Stimulated activated CD8-positive, alpha-beta memory T cell treated with anti-CD3 and anti-CD28 coated beads, Interleukin-12 subunit alpha, Interleukin-12 subunit beta, amount 100 ng/mL, for 24 hours (primary cell): ENCODE results near the gene ROR2.

Experiments used
- DNase-seq: peaks from one replicate; pipeline ENCODE4 v3.0.0-alpha.2; 2020; ENCODE audit errors: extremely low read depth

Gene ROR2

DNA sequence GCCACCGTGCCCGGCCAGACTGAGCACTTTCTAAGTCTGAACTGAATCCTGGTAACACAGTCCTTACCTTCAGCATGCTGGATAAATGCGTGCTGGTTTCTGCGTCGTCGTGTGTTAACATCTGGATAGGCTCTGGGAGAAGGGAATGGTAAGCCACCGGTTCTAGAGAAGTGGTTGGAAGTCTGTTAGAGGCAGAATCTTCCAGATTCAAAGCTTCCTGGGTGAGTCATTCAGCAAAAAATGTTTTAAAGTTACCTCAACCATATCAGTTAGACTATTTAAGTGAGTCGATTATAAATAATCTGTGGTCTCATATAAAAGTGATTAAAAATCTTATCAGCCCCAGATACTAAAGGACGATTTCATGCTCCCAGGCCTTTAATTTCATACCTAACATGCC lies 269.9 kb downstream of the ROR2 start:
- DNase-seq, result no peak

DNA sequence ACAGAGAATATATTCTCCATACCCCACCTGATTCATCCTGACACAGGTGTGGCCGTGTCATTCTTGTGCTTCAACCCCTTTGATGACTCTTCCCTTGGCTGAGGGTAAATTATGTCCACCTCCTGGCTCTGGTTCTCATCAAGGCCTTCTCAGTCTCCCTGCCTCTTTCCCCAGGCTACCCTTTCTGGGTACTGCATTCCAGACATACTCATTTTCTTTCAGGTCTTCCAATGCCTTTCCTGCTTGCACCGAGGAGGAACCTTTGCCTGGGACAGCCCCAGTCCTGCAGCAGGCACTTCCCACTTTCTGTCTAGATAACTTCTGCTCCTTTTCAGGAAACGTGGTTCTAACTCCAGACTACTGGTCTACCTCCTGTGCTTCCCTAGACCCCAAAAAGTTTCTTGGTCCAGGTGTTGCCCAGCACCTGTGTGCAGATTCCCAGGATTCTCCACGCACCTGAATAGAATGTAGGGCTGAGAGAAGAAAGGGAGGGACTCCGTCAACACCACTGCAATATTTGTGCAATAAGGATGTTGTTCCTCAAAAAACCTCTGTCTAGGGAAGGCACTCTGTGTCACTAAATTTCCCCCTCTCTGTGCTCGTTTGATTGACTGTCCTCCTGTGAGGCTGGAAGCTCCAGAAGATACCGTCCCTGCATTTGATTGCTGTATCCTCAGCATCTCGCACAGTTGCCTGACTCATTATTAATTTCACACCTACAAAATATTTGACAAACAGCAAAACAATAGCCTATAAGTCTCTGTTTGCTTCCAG lies 271.0 kb downstream of the ROR2 start:
- no peak for DNase-seq

DNA sequence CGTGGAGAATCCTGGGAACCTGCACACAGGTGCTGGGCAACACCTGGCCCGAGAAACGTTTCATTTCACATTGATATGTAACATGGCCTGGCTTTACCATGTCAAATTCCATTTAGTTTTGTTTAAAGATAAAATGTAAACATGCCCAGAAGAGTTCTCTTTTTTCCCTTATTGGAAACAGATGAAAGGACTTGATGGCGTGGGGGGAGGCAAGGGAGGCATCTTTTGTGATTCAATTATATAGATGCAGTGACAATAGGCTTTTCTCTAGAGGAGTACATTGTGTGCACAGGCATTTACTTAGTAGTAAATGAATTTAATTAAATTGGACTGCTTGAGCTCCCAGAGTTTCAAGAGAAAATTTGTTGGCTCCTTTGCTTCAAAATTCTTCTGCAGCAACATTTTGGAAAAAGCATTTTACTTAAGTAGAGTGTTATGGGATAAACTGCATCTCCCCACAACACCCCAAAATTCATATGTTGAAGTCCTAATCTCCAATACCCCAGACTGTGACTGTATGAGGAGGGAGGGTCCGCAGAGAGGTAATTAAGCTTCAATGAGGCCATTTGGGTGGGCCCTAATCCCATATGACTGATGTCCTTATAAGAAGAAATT lies 272.1 kb downstream of the ROR2 start:
- DNase-seq, result no peak

GRCh38 chr9:91677331-91677730 lies 272.7 kb downstream of the ROR2 start:
- no peak for DNase-seq

- no peak for DNase-seq
Observed at GRCh38 chr9:91676046-91676445, 274.0 kb downstream of the ROR2 start.

GRCh38 chr9:91664663-91665062 lies 285.4 kb downstream of the ROR2 start:
- DNase-seq, result no peak

- DNase-seq, result no peak
Observed at GRCh38 chr9:91663858-91664257, 286.2 kb downstream of the ROR2 start.

DNA sequence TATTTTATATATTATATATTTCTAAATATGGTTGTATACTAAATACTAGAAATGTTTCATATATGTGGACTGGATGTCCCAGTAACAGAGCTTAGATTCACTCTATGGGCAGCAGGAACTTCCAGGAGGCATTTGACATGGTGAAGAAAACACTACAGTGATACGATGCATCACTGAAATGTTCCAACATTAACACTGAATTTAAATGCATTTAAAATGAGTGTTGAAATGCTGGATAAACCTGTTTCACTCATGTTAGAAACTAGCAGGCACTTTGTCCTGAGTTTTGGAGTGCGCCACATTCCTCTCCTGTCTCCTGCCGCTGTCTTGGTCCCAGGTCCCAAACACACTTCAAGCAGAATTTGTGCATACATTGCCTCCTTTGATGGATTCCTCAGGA lies 288.6 kb downstream of the ROR2 start:
- DNase-seq, result no peak

GRCh38 chr9:91660521-91660920 lies 289.5 kb downstream of the ROR2 start:
- DNase-seq, result no peak

DNA sequence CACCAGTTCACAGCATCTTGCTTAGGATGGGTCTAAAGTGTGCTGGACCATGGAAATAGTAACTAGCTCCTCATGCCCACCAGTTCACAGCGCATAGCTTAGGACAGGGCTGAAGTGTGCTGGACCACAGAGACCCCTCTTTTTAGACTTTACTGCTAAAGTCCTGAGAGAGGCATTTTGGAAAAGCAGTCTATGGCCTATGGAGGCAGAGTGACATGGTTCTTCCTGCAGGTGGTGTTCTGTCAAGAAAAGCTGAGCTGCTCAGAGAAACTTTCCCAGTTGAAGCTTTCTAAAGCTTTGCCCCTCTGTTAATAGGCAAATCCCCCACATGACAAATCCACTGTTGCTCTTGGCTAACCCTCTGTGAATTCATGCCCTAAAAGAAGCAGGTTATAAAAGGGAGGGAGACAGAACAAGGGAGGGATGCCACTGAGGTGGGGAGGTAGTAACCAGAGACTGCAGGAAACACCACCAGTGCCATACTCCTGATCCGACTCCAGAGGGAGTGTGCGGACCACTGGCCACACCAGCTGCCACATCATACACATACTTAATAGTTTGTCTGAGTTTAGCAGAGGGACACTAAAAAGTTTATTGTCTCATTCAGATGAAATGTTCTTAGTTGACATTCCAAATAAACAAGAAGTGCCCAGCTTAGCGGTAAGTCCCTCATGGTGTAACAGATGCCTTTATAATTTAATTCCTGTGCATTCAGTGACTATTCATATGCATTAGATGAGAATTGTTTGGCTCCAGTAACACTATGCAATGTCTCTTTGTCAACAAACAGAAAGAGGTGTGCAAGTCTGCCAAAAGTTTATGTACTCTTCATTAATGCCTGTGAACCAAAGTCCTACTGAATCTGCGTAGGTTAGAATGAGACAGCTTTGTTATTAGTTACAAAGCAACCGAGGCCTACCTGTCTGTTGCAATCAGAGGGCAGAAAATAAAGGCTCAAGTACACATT lies 290.2 kb downstream of the ROR2 start:
- DNase-seq, result no peak

GRCh38 chr9:91658513-91659105 lies 291.4 kb downstream of the ROR2 start:
- DNase-seq, result no peak

- no peak for DNase-seq
Observed at GRCh38 chr9:91657501-91657900, 292.5 kb downstream of the ROR2 start.

- DNase-seq, result no peak
Observed at GRCh38 chr9:91655658-91656057, 294.4 kb downstream of the ROR2 start.

GRCh38 chr9:91655215-91655614 lies 294.8 kb downstream of the ROR2 start:
- DNase-seq, result no peak

- DNase-seq, result no peak
Observed at GRCh38 chr9:91654527-91654926, 295.5 kb downstream of the ROR2 start.

GRCh38 chr9:91647371-91647770 lies 302.7 kb downstream of the ROR2 start:
- DNase-seq, result no peak

GRCh38 chr9:91646702-91647101 lies 303.3 kb downstream of the ROR2 start:
- no peak for DNase-seq

DNA sequence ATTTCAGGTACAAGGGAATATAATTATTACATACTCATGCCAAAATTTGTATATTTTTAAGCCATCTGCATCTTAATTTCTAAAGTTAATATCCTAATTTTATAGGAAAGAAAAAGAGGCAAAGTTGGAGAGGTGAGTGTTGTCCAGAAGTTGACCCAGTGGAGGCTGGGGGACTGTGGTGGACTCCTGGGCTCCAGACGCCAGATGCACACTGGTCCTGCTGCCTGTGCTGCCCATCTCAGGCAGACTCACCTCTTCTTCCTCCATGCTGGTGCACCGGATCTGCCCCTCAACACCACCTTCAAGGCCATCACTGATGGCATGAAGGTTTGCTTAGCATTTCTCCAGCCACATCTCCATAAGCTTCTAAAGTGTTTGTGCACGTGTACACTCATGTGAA lies 305.6 kb downstream of the ROR2 start:
- DNase-seq, result no peak

DNA sequence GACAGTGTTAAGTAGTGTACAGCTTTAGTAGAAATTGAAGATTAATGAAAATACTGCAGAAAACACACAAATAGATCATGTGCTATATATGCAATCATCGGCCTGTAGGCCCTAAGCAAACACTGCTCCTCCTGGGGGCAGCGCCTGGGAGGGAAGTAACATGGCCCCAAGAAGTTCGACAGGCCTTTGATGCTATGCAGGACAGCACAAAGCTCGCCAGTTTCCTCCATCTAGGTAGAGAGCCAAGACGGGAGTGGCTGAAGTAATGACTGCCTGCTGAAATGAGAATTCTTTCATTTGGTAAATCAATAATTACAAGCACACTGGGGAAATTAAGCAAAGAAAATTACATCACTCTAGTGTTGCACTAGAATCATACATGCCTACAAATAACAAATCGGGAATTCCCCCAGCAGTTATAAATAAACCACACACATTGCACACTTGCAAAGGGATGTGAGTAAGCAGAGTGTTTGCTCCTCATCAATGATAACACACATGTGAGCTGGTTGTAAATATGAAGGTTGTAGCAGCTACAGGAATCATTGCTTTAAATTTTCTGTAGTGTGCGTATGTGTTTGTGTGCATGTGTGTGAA lies 306.4 kb downstream of the ROR2 start:
- no peak for DNase-seq

DNA sequence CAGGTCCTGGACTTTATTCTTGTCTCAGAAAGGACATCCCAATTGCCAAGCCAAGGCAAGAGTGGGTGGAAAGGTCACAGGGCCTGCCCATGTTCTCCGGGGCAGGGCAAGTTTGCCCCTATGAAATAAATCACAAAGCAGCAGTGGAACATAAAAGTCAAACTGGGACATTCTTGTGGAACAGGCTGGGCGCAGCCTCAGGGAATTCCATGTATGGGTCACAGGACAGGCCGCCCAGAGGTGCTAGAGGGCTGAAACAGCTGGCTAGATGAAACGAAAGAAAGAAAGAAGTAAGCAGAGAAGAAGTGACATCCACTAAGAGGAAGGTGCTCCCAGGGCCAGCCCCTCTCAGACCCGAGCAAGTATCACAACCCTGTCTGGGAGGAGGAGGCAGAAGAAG lies 307.3 kb downstream of the ROR2 start:
- no peak for DNase-seq

- no peak for DNase-seq
Observed at GRCh38 chr9:91640428-91640827, 309.6 kb downstream of the ROR2 start.

- no peak for DNase-seq
Observed at GRCh38 chr9:91639054-91639453, 311.0 kb downstream of the ROR2 start.
